DND-41 (cell line): Measurements from ENCODE around the gene LRP5.
"Not testable (repeated sequence)": the region's sequence is repeated elsewhere in the genome, so short reads cannot be mapped to it uniquely, and the experiment has no call there.

Experiments
- ATAC-seq: fragments of 200-7000 bp; cut with Tn5 transposase; 3 replicates; pipeline ENCODE4 v1.9.1; 2021; ENCODE audit warnings: low read depth; ENCODE audit not compliant: insufficient read depth
- DNase-seq: peaks from one replicate; pipeline ENCODE4 v3.0.0-alpha.2; 2020
- H2AFZ ChIP-seq: 2 replicates; pipeline ENCODE4 v1.6.0; 2012; ENCODE audit warnings: low read depth, low read length
- H3K27ac ChIP-seq: 2 replicates; pipeline ENCODE4 v1.5.1; 2012; ENCODE audit warnings: low read length, inconsistent platforms
- H3K27me3 ChIP-seq: fragments of 200-600 bp; sonication (generic); 2 replicates; pipeline ENCODE4 v1.6.0; 2012; ENCODE audit warnings: low read length, mild to moderate bottlenecking, inconsistent platforms; ENCODE audit not compliant: insufficient read depth, poor library complexity
- H3K36me3 ChIP-seq: 2 replicates; pipeline ENCODE4 v1.5.1; 2012; ENCODE audit warnings: low read length, inconsistent platforms; ENCODE audit not compliant: insufficient read depth
- H3K4me1 ChIP-seq: 2 replicates; pipeline ENCODE4 v1.5.1; 2012; ENCODE audit warnings: mild to moderate bottlenecking, low read length; ENCODE audit not compliant: insufficient read depth
- H3K4me2 ChIP-seq: 2 replicates; pipeline ENCODE4 v1.6.0; 2012; ENCODE audit warnings: mild to moderate bottlenecking, moderate library complexity, low read length, inconsistent platforms; ENCODE audit not compliant: insufficient read depth
- H3K4me3 ChIP-seq, 2 experiments: fragments of 200-600 bp in 1 of 2; shearing (Covaris generic) in 1 of 2; 2 replicates each; pipeline ENCODE4 v1.5.1; 2012 to 2016; ENCODE audit warnings: inconsistent platforms in 2 of 2, low read length in 2 of 2, mild to moderate bottlenecking in 2 of 2, low read depth in 1 of 2, moderate library complexity in 1 of 2
- H3K79me2 ChIP-seq: 2 replicates; pipeline ENCODE4 v1.6.0; 2012; ENCODE audit warnings: low read length, inconsistent platforms; ENCODE audit not compliant: insufficient read depth
- H3K9ac ChIP-seq: 2 replicates; pipeline ENCODE4 v1.6.0; 2012; ENCODE audit warnings: low read depth, mild to moderate bottlenecking, inconsistent platforms, low read length, moderate library complexity
- H3K9me3 ChIP-seq: 2 replicates; pipeline ENCODE4 v1.5.1; 2012; ENCODE audit warnings: low read length, moderate library complexity, mild to moderate bottlenecking, inconsistent platforms; ENCODE audit not compliant: insufficient read depth, severe bottlenecking
- H4K20me1 ChIP-seq: 2 replicates; pipeline ENCODE4 v1.6.0; 2012; ENCODE audit warnings: low read length; ENCODE audit not compliant: insufficient read depth
- EZH2 ChIP-seq: IDR thresholded peaks from 3 replicates; pipeline ENCODE4 v1.6.1; 2012; ENCODE audit warnings: borderline replicate concordance, low read depth, mild to moderate bottlenecking, moderate library complexity, low read length, inconsistent platforms; ENCODE audit not compliant: severe bottlenecking
- TF ChIP-seq, protein P1 (sequence below): IDR thresholded peaks from 2 replicates; pipeline ENCODE4 v1.5.1; 2012; ENCODE audit warnings: borderline replicate concordance, low read length, moderate library complexity, mild to moderate bottlenecking; ENCODE audit not compliant: poor library complexity, severe bottlenecking; ENCODE audit errors: extremely low read depth

Gene LRP5

DNA sequence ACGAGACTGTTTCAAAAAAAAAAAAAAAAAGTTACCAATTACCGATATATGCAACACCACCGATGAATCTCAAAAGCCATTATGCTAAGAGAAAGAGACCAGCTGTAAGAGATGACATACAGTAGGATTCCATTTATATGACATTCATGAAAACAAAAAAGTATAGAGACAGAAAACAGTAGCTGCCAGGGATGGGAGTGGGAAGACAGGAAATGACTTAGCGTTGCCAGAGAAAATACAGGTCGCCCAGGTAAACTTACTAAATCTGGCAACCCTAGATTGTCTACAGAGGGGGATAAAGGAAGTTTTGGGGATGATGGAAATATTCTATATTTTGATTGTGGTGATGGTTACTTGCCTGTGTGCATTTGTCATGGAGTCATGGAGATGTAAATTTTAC is 32.7 kb upstream of the LRP5 start:
- no peak for DNase-seq
- H3K79me2 ChIP-seq: no peaks in the 10 kb centered on the region
- ATAC-seq: no peak
- no peaks in the 10 kb centered on the region for H3K27me3 ChIP-seq
- no peak for TF ChIP-seq EZH2
- TF ChIP-seq, protein P1, sequence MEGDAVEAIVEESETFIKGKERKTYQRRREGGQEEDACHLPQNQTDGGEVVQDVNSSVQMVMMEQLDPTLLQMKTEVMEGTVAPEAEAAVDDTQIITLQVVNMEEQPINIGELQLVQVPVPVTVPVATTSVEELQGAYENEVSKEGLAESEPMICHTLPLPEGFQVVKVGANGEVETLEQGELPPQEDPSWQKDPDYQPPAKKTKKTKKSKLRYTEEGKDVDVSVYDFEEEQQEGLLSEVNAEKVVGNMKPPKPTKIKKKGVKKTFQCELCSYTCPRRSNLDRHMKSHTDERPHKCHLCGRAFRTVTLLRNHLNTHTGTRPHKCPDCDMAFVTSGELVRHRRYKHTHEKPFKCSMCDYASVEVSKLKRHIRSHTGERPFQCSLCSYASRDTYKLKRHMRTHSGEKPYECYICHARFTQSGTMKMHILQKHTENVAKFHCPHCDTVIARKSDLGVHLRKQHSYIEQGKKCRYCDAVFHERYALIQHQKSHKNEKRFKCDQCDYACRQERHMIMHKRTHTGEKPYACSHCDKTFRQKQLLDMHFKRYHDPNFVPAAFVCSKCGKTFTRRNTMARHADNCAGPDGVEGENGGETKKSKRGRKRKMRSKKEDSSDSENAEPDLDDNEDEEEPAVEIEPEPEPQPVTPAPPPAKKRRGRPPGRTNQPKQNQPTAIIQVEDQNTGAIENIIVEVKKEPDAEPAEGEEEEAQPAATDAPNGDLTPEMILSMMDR: no peak
- no peak overlapping the region for H3K4me2 ChIP-seq
- H3K9ac ChIP-seq: no peak overlapping the region
- no peak overlapping the region for H2AFZ ChIP-seq
- H3K9me3 ChIP-seq: no peaks in the 10 kb centered on the region
- H3K4me3 ChIP-seq: no peak overlapping the region
- H4K20me1 ChIP-seq: no peaks in the 10 kb centered on the region
- peaks cover 31% of the 10 kb centered on the region for H3K4me1 ChIP-seq
- no peaks in the 10 kb centered on the region for H3K36me3 ChIP-seq
- no peak overlapping the region for H3K27ac ChIP-seq

DNA sequence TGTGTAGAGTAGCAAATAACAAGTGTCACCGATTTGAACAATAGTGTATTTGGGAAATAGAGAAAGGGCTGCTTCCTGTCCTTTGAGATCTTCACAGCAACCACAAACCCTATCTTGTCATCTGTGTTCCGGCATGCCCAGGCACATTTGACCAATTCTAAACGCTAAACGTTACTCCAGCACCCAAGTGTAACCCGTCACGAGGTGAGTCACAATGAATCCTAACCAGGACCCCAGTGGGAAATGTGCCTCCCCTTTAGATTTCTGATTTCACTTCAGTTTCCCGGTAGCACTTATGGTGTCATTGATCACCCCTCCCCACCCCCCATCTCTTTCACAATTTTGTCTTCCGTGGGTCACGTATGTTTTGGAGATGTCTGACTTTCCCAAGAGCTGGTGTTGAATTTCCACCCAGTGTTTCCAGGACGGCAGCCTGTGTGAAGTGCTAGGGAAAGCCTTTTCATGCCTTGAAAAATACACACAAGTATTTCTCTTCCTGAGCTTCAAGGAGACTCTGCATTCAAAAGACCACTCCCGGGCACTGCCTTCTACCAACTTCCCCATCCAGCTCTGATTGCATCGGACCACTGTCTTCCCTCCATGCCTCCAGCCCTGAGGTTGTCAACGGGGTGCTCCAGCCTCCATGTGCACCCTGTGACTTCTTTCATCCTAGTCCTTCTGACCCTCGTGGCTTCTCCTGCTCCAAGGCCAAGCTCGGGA is 30.1 kb upstream of the LRP5 start:
- peak overlapping the region; percentile 54 for H3K4me2 ChIP-seq
- peak overlapping the region; percentile 46 for H2AFZ ChIP-seq
- no peak for TF ChIP-seq EZH2
- TF ChIP-seq, protein P1: no peak
- H3K9ac ChIP-seq: peak overlapping the region; percentile 29
- H3K27ac ChIP-seq: peak overlapping the region; percentile 74
- no peaks in the 10 kb centered on the region for H3K27me3 ChIP-seq
- H3K79me2 ChIP-seq: no peaks in the 10 kb centered on the region
- H3K9me3 ChIP-seq: no peaks in the 10 kb centered on the region
- DNase-seq: peak; percentile 75
- H4K20me1 ChIP-seq: no peaks in the 10 kb centered on the region
- peaks cover 31% of the 10 kb centered on the region for H3K4me1 ChIP-seq
- H3K36me3 ChIP-seq: no peaks in the 10 kb centered on the region
- peak overlapping the region in 1 of 2 experiments; percentile 43; a peak in 2 of 4 replicates for H3K4me3 ChIP-seq
- peak; percentile 95 for ATAC-seq

DNA sequence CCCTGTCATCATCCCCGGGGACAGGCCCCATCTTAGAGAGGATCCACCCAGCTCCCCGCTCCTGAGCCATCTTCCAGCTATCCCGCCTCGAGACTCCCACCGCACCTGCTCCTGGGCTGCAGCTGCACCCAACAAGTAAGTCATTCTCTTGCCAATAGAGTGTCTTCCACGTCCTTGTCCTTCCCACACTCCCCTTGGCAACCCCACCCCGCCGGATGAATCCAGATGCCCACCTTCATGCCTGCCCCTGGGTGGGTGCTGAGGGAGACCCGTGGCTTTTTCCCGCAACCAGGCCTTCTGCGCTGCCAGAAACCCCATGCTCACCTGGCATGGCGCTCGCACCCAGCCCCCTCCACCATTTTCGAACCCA is 29.5 kb upstream of the LRP5 start:
- Histone ChIP-seq H3K27me3 (no peaks in the 10 kb centered on the region), H3K9me3 (no peaks in the 10 kb centered on the region), H3K27ac (peak overlapping the region; percentile 74), H3K4me2 (peak overlapping the region; percentile 54), H3K4me3 (peak overlapping the region in 1 of 2 experiments; percentile 43; a peak in 2 of 4 replicates), H3K79me2 (no peaks in the 10 kb centered on the region), H3K9ac (peak overlapping the region; percentile 29), H3K4me1 (peaks cover 31% of the 10 kb centered on the region), H2AFZ (peak overlapping the region; percentile 46), H3K36me3 (no peaks in the 10 kb centered on the region), H4K20me1 (no peaks in the 10 kb centered on the region)
- no peak for ATAC-seq
- no peak for DNase-seq
- no peak for TF ChIP-seq EZH2
- TF ChIP-seq, protein P1: no peak

DNA sequence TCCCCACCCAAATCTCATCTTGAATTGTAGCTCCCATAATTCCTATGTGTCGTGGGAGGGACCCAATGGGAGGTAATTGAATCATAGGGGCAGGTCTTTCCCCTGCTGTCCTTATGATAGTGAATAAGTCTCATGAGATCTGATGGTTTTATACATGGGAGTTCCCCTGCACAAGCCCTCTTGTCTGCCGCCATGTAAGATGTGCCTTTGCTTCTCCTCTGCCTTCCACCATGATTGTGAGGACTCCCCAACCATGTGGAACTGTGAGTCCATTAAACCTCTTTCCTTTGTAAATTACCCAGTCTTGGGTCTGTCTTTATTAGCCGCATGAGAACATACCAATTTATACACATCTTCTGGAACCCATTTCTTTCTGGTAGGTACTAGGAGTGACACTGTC is 27.8 kb upstream of the LRP5 start:
- ATAC-seq, H3K9ac ChIP-seq, H2AFZ ChIP-seq, H3K4me2 ChIP-seq, H3K36me3 ChIP-seq, H3K27ac ChIP-seq, H3K79me2 ChIP-seq, H4K20me1 ChIP-seq, H3K27me3 ChIP-seq, DNase-seq, H3K4me3 ChIP-seq, H3K9me3 ChIP-seq: not testable (repeated sequence)
- H3K4me1 ChIP-seq: peaks cover 31% of the 10 kb centered on the region
